ENCODE measurements around the gene LRRC8B.

DNA sequence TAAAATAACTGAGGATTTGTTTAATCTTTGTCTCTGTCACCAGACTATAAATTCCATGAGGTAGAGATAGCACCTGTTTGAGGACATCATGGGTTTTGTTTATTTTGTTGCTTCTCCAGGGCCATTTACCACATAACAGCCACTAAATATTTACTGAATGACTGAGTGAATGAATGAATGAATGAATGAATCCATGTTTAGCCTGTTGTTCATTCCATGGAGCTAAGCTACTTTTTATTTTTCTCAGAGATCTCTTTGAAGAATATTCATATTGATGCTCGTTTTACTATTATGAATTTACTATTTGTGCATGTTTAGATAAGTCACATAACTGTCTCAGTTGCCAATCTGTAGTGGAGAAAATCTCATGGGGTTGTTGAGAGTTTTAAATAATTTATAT lies 17.7 kb downstream of the LRRC8B start:
- no peak for TF ChIP-seq CEBPB (IDR thresholded peaks at IDR 0.05)
- TF ChIP-seq RAD21 (IDR thresholded peaks at IDR 0.05; ENCODE audit: low read depth), result no peak
- TF ChIP-seq YY1 (IDR thresholded peaks at IDR 0.05; ENCODE audit: low read depth), result no peak
- TF ChIP-seq EP300 (IDR thresholded peaks at IDR 0.05; ENCODE audit: borderline replicate concordance), result no peak
- no peak for TF ChIP-seq TEAD4 (IDR thresholded peaks at IDR 0.05)
- no peak for TF ChIP-seq TAF1 (IDR thresholded peaks at IDR 0.05; ENCODE audit: low read depth)
